GM23248 (cell line): ENCODE results near the gene GALNT1. TPM values are rescaled to one million over a fixed set of nuclear protein-coding genes. Genes with fewer than 3 reads are reported as not detected.

ENCODE experiments used
- DNase-seq: peaks from one replicate; pipeline ENCODE4 v3.0.0-alpha.2; 2015
- H2AFZ ChIP-seq: fragments of 200-600 bp; sonication (generic); 2 replicates; pipeline ENCODE4 v1.6.1; 2016; ENCODE audit warnings: antibody characterized with exemption
- H3F3A ChIP-seq: fragments of 200-600 bp; sonication (generic); 2 replicates; pipeline ENCODE4 v1.6.1; 2016; ENCODE audit warnings: mild to moderate bottlenecking, antibody characterized with exemption, mixed run types; ENCODE audit not compliant: insufficient read depth
- H3K27ac ChIP-seq: fragments of 200-600 bp; sonication (generic); 2 replicates; pipeline ENCODE4 v1.5.1; 2016; ENCODE audit warnings: mild to moderate bottlenecking
- H3K27me3 ChIP-seq: fragments of 200-600 bp; sonication (generic); replicated peaks from 2 replicates; pipeline ENCODE4 v1.6.1; 2016; ENCODE audit warnings: mild to moderate bottlenecking; ENCODE audit not compliant: insufficient read depth
- H3K36me3 ChIP-seq: fragments of 200-600 bp; sonication (generic); 2 replicates; pipeline ENCODE4 v1.6.1; 2016; ENCODE audit warnings: low read depth, mild to moderate bottlenecking
- H3K4me1 ChIP-seq: fragments of 200-600 bp; sonication (generic); 2 replicates; pipeline ENCODE4 v1.6.1; 2016; ENCODE audit warnings: mild to moderate bottlenecking; ENCODE audit not compliant: insufficient read depth
- H3K4me2 ChIP-seq: fragments of 200-600 bp; sonication (generic); one replicate; pipeline ENCODE4 v1.6.1; 2016; ENCODE audit warnings: mild to moderate bottlenecking; ENCODE audit not compliant: unreplicated experiment
- H3K4me3 ChIP-seq: fragments of 200-600 bp; sonication (generic); 2 replicates; pipeline ENCODE4 v1.5.1; 2016; ENCODE audit warnings: mild to moderate bottlenecking
- H3K79me2 ChIP-seq: fragments of 200-600 bp; sonication (generic); 2 replicates; pipeline ENCODE4 v1.6.1; 2016; ENCODE audit warnings: mild to moderate bottlenecking; ENCODE audit not compliant: insufficient read depth
- H3K9ac ChIP-seq: fragments of 200-600 bp; sonication (generic); 2 replicates; pipeline ENCODE4 v1.6.1; 2016; ENCODE audit warnings: mild to moderate bottlenecking
- H3K9me2 ChIP-seq: fragments of 200-600 bp; sonication (generic); 2 replicates; pipeline ENCODE4 v1.6.1; 2016; ENCODE audit warnings: mixed run types, mild to moderate bottlenecking, moderate library complexity; ENCODE audit not compliant: insufficient read depth
- H3K9me3 ChIP-seq: fragments of 200-600 bp; sonication (generic); one replicate; pipeline ENCODE4 v1.6.1; 2017; ENCODE audit warnings: low read depth
- H4K20me1 ChIP-seq: fragments of 200-600 bp; sonication (generic); 2 replicates; pipeline ENCODE4 v1.6.0; 2016; ENCODE audit not compliant: insufficient read depth
- EZH2 ChIP-seq: fragments of 200-600 bp; sonication (generic); IDR thresholded peaks from 2 replicates; pipeline ENCODE4 v1.6.1; 2018; ENCODE audit warnings: antibody characterized with exemption, mild to moderate bottlenecking; ENCODE audit not compliant: insufficient read depth, poor library complexity, severe bottlenecking
- EZH2phosphoT487 ChIP-seq: fragments of 200-600 bp; sonication (generic); IDR thresholded peaks from 2 replicates; pipeline ENCODE4 v1.6.1; 2018; ENCODE audit warnings: antibody characterized with exemption, moderate library complexity, mild to moderate bottlenecking, low read depth; ENCODE audit not compliant: insufficient read depth
- WGBS, 2 experiments: methylation state at CpG; one replicate each; pipeline ENCODE4 v1.1.6; 2015 to 2017; ENCODE audit warnings: low lambda C conversion rate in 2 of 2, low coverage in 1 of 2; ENCODE audit errors: missing lambda C conversion rate in 2 of 2; 5-methylcytosine and 5-hydroxymethylcytosine counted together
- in situ Hi-C: fragments of 300-500 bp; cut with MboI; formaldehyde crosslinking; loops from 2 replicates; pipeline ENCODE4 v1.15.0; 2020
- polyA plus RNA-seq: library from polyadenylated mRNA; unstranded; fragments of >200 nt; fragmentation: Nextera tagmentation; extraction: Ambion mirVana; gene quantifications from 2 replicates; pipeline ENCODE4 v1.2.1, GENCODE V29; 2016
- total RNA-seq: library from RNA; depleted of rRNA; stranded (reverse); fragments of >200 nt; shearing (Covaris generic); gene quantifications from 2 replicates; pipeline ENCODE4 v1.2.3, GENCODE V29; 2014

Gene GALNT1
- total and polyA plus RNA-seq, 2 experiments from 2014 or later: 10.1 to 68.0 TPM

DNA sequence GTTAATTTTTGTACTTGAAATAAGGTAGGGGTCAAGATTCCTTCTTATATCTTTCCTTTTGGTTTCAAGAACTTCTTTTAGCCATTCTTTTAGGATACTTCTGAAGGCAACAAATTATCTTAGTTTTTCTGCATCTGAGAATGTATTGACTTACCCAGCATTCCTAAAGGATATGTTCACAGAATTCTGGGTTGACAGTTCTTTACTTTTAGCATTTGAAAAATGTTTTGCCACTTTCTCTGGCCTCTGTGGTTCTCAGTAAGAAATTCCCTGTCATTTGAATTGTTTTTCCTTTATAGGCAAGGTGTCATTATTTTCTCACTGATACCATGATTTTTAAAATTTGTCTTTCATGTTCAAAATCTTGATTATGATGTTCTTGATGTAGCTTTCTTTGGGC is 162.4 kb downstream of the GALNT1 start:
- in situ Hi-C loops: no loop called here
- TF ChIP-seq EZH2phosphoT487 (no peak), EZH2 (no peak)
- H3F3A ChIP-seq: no peaks in the 10 kb centered on the region
- no peaks in the 10 kb centered on the region for H4K20me1 ChIP-seq
- no peaks in the 10 kb centered on the region for H3K4me1 ChIP-seq
- no peak for DNase-seq
- H3K36me3 ChIP-seq: no peaks in the 10 kb centered on the region
- H3K79me2 ChIP-seq: no peaks in the 10 kb centered on the region
- H3K4me2 ChIP-seq: no peak overlapping the region
- H3K9me2 ChIP-seq: no peaks in the 10 kb centered on the region
- H2AFZ ChIP-seq: no peak overlapping the region
- H3K4me3 ChIP-seq: no peak overlapping the region
- peaks cover 22% of the 10 kb centered on the region for H3K27me3 ChIP-seq
- H3K9me3 ChIP-seq: no peaks in the 10 kb centered on the region
- no peak overlapping the region for H3K27ac ChIP-seq
- no peak overlapping the region for H3K9ac ChIP-seq

DNA sequence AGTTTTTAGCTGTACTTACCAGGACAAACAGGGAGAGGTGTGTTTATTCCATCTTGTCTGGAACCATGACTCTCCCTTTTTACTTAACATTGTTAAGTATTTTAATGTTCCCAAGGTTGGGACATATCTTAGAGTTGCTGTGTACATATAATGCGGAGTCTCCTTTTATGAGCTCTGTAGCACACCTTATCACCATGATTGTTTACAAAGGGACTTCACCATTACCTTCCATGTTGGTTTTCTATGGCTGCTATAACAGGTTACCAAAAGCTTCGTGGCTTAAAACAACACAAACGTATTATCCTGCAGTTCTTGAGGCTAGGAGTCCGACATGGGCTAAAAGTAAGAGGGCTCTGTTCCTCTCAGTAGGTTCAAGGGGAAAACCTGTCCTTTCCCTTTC is 164.3 kb downstream of the GALNT1 start:
- no peak for TF ChIP-seq EZH2phosphoT487
- in situ Hi-C loops: no loop called here

DNA sequence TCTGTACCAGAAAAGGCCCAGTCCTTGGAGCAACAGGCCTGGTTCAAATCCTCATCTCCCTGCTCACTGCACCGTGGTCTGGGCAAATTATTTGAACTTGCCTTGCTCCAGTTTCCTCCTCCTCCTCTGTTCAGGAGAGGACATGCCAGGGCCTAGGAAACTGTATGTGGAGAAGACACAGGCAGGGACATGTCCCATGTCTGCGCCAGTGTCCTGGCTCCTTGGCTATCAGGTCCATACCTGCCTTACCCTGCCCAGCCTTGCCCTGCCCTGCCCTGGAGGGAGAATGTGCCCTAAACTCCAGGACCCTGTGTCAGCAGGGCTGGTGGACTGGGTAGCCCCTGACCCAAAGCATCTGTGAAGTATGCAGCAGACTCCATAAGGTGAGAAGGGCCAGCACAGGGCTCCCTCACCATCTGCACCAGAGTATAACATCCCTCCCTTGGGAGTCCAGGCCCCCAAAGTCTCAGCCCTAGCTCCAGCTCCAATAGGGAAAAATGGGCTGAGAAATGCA is 165.3 kb downstream of the GALNT1 start:
- Histone ChIP-seq H3K9me2 (no peaks in the 10 kb centered on the region), H3K79me2 (no peaks in the 10 kb centered on the region), H3K4me2 (no peak overlapping the region), H3F3A (no peaks in the 10 kb centered on the region), H3K27ac (no peak overlapping the region), H3K9ac (no peak overlapping the region), H3K9me3 (no peaks in the 10 kb centered on the region), H3K36me3 (no peaks in the 10 kb centered on the region), H3K4me3 (no peak overlapping the region), H3K4me1 (no peaks in the 10 kb centered on the region), H2AFZ (no peak overlapping the region), H3K27me3 (peaks cover 17% of the 10 kb centered on the region), H4K20me1 (no peaks in the 10 kb centered on the region)
- in situ Hi-C loops: no loop called here
- TF ChIP-seq EZH2phosphoT487: no peak
- TF ChIP-seq EZH2: no peak
- no peak for DNase-seq
- WGBS, 2 experiments: 48 to 53% methylated on average over 2 of the region's 2 CpGs

More for the DNA sequence above, 164.3 kb downstream of the GALNT1 start:
- no peaks in the 10 kb centered on the region for H3K36me3 ChIP-seq
- no peak overlapping the region for H2AFZ ChIP-seq
- no peak overlapping the region for H3K4me2 ChIP-seq
- no peaks in the 10 kb centered on the region for H3K9me3 ChIP-seq
- H3K9me2 ChIP-seq: no peaks in the 10 kb centered on the region
- no peak overlapping the region for H3K4me3 ChIP-seq
- H3K4me1 ChIP-seq: no peaks in the 10 kb centered on the region
- H3K79me2 ChIP-seq: no peaks in the 10 kb centered on the region
- no peaks in the 10 kb centered on the region for H3F3A ChIP-seq
- 35 to 36% methylated on average over 4 of the region's 4 CpGs for WGBS, 2 experiments
- H3K27ac ChIP-seq: no peak overlapping the region
- H3K9ac ChIP-seq: no peak overlapping the region
- no peaks in the 10 kb centered on the region for H4K20me1 ChIP-seq
- no peak for DNase-seq
- peaks cover 17% of the 10 kb centered on the region for H3K27me3 ChIP-seq

DNA sequence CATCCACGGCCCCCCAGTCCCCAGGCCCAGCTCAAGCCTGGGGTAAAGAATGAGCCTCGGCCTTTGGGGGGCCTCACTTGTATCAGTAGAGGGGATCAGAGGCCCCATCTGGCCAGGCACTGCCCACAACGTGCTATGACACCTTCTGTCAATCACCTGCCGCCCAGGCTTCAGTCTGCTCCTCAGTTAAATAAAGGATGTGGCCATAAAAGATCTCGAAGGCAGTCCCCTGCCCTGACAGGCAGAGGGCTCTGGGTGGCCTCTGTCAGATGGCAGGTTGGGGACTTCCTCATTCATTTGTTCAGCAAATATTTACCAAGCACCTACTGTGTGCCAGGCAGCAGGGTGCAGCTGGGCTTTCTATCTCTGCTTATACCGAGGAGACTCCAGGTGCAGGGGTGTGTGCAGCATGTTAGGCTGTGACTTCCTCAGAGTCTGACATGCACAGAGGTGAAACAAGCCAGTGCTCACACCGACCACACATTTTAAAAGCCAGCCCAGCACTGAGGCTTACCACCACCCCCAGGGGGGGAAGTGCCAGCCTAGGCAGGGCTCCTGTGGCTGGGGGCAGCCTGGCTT is 166.4 kb downstream of the GALNT1 start:
- Histone ChIP-seq H3F3A (no peaks in the 10 kb centered on the region), H4K20me1 (no peaks in the 10 kb centered on the region), H3K4me3 (no peak overlapping the region), H3K4me1 (no peaks in the 10 kb centered on the region), H3K27me3 (peaks cover 25% of the 10 kb centered on the region), H3K27ac (no peak overlapping the region), H2AFZ (no peak overlapping the region), H3K79me2 (no peaks in the 10 kb centered on the region), H3K36me3 (no peaks in the 10 kb centered on the region), H3K4me2 (no peak overlapping the region), H3K9me3 (no peaks in the 10 kb centered on the region), H3K9ac (no peak overlapping the region), H3K9me2 (no peaks in the 10 kb centered on the region)
- in situ Hi-C loops: no loop called here
- 42 to 46% methylated on average over 7 of the region's 7 CpGs for WGBS, 2 experiments
- TF ChIP-seq EZH2: no peak
- no peak for TF ChIP-seq EZH2phosphoT487
- no peak for DNase-seq

DNA sequence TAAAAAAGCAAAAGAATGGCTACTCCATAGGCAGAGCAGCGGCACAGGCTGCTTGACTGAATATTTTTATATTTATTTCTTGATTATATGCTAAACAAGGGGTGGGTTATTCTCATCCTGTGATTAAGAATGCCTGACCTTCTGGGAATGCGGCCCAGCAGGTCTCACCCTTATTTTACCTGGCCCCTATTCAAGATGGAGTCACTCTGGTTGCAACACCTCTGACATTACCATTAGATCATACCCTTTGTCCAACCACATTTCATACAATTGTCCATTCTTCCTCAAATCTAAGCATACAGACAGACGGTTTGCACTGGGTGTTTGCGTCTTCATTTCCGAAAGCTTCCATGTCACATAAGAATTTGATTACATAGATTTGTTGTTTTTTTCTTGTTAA is 168.2 kb downstream of the GALNT1 start:
- Histone ChIP-seq H3K4me2 (no peak overlapping the region), H3K36me3 (no peaks in the 10 kb centered on the region), H3K27ac (no peak overlapping the region), H3K9ac (no peak overlapping the region), H3K9me2 (no peaks in the 10 kb centered on the region), H3K4me1 (no peaks in the 10 kb centered on the region; the same call in 1 of the 2 replicates), H3K79me2 (no peaks in the 10 kb centered on the region), H3K27me3 (peaks cover 25% of the 10 kb centered on the region), H3K9me3 (no peaks in the 10 kb centered on the region), H3F3A (no peaks in the 10 kb centered on the region), H4K20me1 (no peaks in the 10 kb centered on the region), H3K4me3 (no peak overlapping the region), H2AFZ (no peak overlapping the region)
- whole genome bisulfite sequencing, 2 experiments: 80 to 85% methylated on average over 5 of the region's 5 CpGs
- in situ Hi-C loops: loop anchor here (10.0 kb wide), 2 partner anchors 205 to 525 kb away; no protein-coding TSS in a partner anchor
- no peak for TF ChIP-seq EZH2
- no peak for TF ChIP-seq EZH2phosphoT487
- peak; percentile 17 for DNase-seq
